GM12801 (cell line): ENCODE data around the gene NPAS3.

Source experiments
- TF ChIP-seq, protein P1 (sequence below): IDR thresholded peaks from one replicate; pipeline ENCODE4 v1.5.1; 2011; ENCODE audit warnings: control low read depth; ENCODE audit not compliant: insufficient read length; ENCODE audit errors: extremely low read depth

Gene NPAS3

DNA sequence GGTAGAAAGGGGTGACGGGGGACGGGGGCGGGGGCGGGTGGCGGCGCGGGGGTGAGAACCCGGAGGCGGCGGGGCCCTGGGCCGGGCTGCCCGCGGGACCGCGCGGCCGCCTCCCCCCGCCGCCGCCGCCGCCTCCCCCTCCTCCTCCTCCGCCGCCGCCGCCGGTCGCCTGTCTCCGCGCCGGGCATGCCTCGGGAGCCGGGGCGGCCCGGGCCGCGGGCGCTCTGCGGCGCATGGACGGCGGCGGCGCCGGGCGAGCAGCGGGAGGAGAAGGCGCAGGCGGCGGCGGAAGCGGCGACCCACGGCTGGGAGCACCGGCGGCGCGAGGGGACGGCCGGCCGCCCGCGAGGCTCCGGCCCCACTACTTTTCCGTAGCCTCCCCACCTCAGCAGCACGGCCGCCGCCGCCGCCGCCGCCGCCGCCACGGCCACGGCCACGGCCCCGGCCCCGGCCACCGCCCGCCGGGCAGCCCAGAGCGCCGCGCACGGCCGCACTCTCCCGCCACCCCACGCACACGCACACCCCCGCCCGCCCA, at the start of gene NPAS3:
Gene NPAS3, plus strand, starts transcription at position 161 of the 535 bp plus-strand sequence.
- TF ChIP-seq, protein P1, sequence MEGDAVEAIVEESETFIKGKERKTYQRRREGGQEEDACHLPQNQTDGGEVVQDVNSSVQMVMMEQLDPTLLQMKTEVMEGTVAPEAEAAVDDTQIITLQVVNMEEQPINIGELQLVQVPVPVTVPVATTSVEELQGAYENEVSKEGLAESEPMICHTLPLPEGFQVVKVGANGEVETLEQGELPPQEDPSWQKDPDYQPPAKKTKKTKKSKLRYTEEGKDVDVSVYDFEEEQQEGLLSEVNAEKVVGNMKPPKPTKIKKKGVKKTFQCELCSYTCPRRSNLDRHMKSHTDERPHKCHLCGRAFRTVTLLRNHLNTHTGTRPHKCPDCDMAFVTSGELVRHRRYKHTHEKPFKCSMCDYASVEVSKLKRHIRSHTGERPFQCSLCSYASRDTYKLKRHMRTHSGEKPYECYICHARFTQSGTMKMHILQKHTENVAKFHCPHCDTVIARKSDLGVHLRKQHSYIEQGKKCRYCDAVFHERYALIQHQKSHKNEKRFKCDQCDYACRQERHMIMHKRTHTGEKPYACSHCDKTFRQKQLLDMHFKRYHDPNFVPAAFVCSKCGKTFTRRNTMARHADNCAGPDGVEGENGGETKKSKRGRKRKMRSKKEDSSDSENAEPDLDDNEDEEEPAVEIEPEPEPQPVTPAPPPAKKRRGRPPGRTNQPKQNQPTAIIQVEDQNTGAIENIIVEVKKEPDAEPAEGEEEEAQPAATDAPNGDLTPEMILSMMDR, result no peak

DNA sequence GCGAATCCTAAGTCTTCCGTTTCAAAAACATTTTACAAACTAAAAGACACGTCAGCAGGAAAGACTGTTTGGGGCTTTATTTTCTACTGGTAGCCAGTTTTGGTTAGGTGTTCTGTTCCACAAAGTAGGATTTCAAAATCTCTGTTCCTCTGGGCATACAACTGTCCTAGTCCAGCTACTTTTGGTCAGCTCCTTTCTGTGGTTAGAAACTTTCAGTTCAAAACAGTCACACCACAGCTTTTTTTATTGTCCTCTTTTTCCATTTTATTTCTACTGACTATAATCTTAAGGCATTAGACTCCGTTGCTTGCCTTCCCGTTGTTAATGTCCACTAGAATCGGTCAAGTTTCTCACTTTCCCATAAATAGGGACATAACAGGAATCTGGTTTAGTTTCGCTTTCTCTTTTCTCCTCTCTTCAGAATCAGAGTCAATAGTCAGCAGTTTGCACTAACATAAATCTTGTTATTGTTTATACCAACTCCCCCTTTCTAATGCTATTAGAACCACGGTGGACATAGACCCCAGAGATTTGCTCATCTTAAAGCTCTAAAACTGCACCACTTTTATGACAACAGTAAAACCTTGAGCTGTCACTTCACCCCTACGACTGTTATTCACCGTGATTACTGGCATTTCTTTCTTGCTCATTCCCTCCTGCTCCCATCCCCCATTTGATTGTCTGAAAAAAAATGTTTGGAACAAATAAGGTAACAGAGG, 41.5 kb upstream of the NPAS3 start:
- TF ChIP-seq, protein P1, result no peak

DNA sequence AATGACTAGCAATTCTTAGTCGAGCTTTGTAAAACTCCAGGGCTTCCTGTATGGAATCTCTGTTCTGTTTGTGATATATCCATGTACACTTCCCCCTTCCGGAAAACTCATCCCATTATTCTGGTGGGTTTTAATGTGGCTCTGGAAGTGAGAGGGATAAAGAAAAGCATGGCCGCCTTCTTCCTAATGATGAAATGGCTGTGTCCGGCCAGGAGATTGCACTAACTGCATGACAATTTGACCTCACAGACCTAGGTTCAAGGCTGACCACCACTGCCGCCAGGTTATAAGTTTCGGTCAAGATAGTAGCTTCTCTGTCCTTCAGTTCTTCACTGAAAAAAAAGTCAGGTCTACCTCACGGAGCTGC, 41.0 kb upstream of the NPAS3 start:
- TF ChIP-seq, protein P1, result no peak

DNA sequence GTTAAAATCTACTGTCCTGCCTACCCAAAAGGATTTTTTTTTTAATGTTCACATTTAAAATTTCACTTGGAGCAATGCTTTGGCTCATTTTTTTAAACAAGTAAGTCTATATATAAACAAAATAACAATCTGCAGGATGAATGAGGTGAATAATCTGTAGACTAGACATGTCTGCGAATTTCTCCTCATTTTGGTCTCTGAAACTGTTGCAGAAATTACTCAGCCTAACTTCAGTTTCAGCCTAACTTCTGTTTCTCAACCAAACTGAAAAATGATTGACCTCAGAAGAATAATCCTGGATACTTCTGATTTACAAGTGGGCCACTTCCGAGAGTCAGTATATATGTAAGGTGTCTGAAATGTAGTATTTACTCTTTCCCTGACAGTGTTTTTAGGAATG, 39.8 kb upstream of the NPAS3 start:
- TF ChIP-seq, protein P1, result no peak

DNA sequence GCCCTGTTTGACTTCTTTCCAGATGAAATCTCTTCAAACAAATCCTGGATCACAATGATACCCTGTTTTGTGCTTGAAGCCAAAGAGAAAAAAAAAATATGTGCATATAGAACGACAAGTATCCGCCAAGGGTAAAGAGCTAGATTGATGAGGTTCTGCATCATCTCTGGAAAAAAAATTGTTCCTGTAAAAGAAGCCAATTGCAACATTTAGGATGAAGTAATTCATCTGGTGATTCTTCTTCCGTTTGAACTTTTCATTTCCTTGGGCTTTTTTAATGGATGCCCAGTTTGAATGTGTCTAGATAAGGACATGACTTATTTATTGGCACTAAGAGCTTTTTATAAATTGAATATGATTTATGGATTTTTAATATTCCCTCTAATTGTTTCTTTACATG, 38.1 kb upstream of the NPAS3 start:
- TF ChIP-seq, protein P1, result no peak

DNA sequence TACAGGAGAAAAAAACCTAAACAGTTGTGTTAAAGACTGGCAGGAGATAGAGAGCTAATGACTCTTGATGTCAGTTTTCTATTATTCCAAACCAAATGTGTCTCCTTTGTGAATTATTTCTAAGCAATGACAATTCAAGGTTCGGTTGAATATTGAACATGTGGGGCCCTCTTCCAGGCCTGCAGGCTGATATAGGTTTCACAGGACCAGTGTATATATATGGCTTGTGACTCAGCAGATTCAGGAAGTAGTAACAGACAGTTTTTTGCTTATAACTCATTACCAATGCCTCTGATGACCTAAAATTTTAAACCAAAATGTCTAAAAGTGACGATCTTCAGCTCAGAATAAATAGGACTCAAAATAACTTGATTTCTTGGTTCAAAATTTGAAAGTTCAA, 33.7 kb upstream of the NPAS3 start:
- TF ChIP-seq, protein P1, result no peak

DNA sequence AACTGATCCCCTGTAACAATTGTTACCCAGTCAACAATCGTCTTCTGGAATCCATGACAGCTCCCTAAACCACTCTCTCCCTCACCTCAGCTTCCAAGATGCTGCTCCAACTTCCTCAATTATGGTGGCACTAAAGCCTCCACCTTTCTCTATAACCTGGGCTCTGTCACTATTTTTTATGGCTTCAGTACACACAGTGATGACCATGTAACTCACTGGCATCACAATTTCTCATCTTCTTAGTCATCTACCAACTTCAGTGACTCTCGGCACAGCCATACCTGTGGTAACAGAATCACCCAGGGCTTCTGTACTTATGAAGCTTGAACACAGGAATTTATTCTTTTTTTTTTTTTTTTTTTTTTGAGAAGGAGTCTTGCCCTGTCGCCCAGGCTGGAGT, 32.0 kb upstream of the NPAS3 start:
- TF ChIP-seq, protein P1, result no peak
